Measurements from ENCODE around the gene TOMM70.

- TF ChIP-seq CTCF (IDR thresholded peaks at IDR 0.05 in 8 of 11, conservative IDR thresholded peaks at IDR 0.05 in 3 of 11) (no peak), POLR2AphosphoS5 (IDR thresholded peaks at IDR 0.05) (no peak), POLR2A (IDR thresholded peaks at IDR 0.05) (no peak)
These were observed 37.7 kb upstream of the TOMM70 start for GRCh38 chr3:100438623-100438974.
